Gastroesophageal sphincter (tissue), 4 donors: Measurements from ENCODE around the gene CCDC177. TPM values are rescaled to one million over a fixed set of nuclear protein-coding genes. Genes with fewer than 3 reads are reported as not detected.
A peak's percentile ranks its signal among the peaks of the same experiment; 100 is the strongest.

Experiments used
- ATAC-seq: fragments of 150-250 bp; one replicate; pipeline ENCODE4 v1.9.1; 2016; ENCODE audit warnings: mild to moderate bottlenecking, moderate library complexity
- H3K27ac ChIP-seq, 4 donors: fragments of 200-600 bp; sonication (generic) in 3 of 4; 1 replicate in 3 of 4; 2 replicates in 1 of 4; pipeline ENCODE4 v1.5.1; 2016 to 2019
- H3K27me3 ChIP-seq: fragments of 200-600 bp; sonication (generic); one replicate; pipeline ENCODE4 v1.5.1; 2019
- H3K36me3 ChIP-seq, 2 donors: fragments of 200-600 bp; sonication (generic); one replicate each; pipeline ENCODE4 v1.5.1; 2019; ENCODE audit warnings: control low read depth in 1 of 2
- H3K4me1 ChIP-seq, 3 donors: fragments of 200-600 bp; sonication (generic); 1 replicate in 2 of 3; 2 replicates in 1 of 3; pipeline ENCODE4 v1.5.1; 2016 to 2019; ENCODE audit warnings: control low read depth in 2 of 3
- H3K4me3 ChIP-seq, 2 donors: fragments of 200-600 bp; sonication (generic); one replicate each; pipeline ENCODE4 v1.5.1; 2019; ENCODE audit warnings: mild to moderate bottlenecking in 1 of 2, moderate library complexity in 1 of 2
- H3K9me3 ChIP-seq, 3 donors: fragments of 200-600 bp; sonication (generic); one replicate each; pipeline ENCODE4 v1.5.1; 2017 to 2019; ENCODE audit warnings: control low read depth in 2 of 3
- CTCF ChIP-seq, 4 experiments: fragments of 200-600 bp in 2 of 4; fragments of 450-650 bp in 2 of 4; sonication (generic) in 1 of 4; IDR thresholded peaks; one replicate each; pipeline ENCODE4 v1.5.1; 2017 to 2019; ENCODE audit warnings: antibody characterized with exemption in 4 of 4, mild to moderate bottlenecking in 2 of 4, moderate library complexity in 2 of 4
- EP300 ChIP-seq: sonication (generic); formaldehyde crosslinking; IDR thresholded peaks from one replicate; pipeline ENCODE4 v1.6.1; 2017; ENCODE audit warnings: antibody characterized with exemption, mild to moderate bottlenecking
- POLR2A ChIP-seq, 2 donors: fragments of 450-650 bp; IDR thresholded peaks; one replicate each; pipeline ENCODE4 v1.6.1; 2017; ENCODE audit warnings: antibody characterized with exemption in 2 of 2, mild to moderate bottlenecking in 2 of 2, moderate library complexity in 1 of 2
- POLR2AphosphoS5 ChIP-seq: sonication (generic); formaldehyde crosslinking; IDR thresholded peaks from one replicate; pipeline ENCODE4 v1.6.1; 2017; ENCODE audit warnings: antibody characterized with exemption
- WGBS, 2 donors: methylation state at CpG; one replicate each; pipeline ENCODE4 v1.1.5; 2018; ENCODE audit warnings: low coverage in 1 of 2; 5-methylcytosine and 5-hydroxymethylcytosine counted together
- total RNA-seq, 4 donors: library from RNA; depleted of rRNA; stranded (reverse); fragments of >200 nt; gene quantifications; one replicate each; pipeline ENCODE4 v1.1.0, GENCODE V29; 2016

The CCDC177 gene
- not detected for total RNA-seq

- Histone ChIP-seq H3K4me3 (peak within 1 kb of the TSS in 1 of 2 donors; percentile 54), H3K4me1 (peaks cover 0 to 41% (median 26%) of the 10 kb centered on the region in 3 donors), H3K27ac (no peak within 1 kb of the TSS), H3K27me3 (peaks cover 82% of the 10 kb centered on the region), H3K9me3 (no peaks in the 10 kb centered on the region), H3K36me3 (no peaks in the 10 kb centered on the region)
- peak in 3 of 4 experiments; percentile 48 to 79 (median 61) for TF ChIP-seq CTCF (IDR thresholded peaks at IDR 0.05)
- no peak for TF ChIP-seq POLR2A (IDR thresholded peaks at IDR 0.05)
- TF ChIP-seq POLR2AphosphoS5, result no peak
- 0 to 1% methylated on average over 8 to 12 of the region's 52 CpGs for WGBS, 2 donors
- peak; percentile 27 for ATAC-seq
Measured at GRCh38 chr14:69574263-69574953, at the start of gene CCDC177. Gene CCDC177 (minus strand): TSS chr14:69574871. CDS start chr14:69573622, 1,249 bp downstream.

DNA sequence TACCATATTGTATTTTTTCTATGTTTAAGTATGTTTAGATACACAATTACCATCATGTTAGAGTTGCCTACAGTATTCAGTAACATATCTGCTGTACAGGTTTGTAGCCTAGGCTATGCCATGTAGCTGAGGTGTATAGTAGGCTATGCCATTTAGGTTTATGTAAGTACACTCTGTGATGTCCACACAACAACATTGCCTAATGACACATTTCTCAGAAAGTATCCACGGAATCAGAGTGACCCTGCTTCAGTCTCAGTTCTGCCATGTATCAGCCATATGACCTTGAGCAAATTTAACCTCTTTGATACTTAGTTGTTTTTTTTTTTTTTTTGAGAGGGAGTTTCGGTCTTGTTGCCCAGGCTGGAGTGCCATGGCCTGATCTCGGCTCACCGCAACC, 49.5 kb upstream of the CCDC177 start:
- Histone ChIP-seq H3K4me1 (peaks cover 12 to 97% (median 41%) of the 10 kb centered on the region in 3 donors), H3K9me3 (no peaks in the 10 kb centered on the region), H3K36me3 (no peaks in the 10 kb centered on the region), H3K27ac (no peak overlapping the region), H3K4me3 (no peak overlapping the region), H3K27me3 (no peaks in the 10 kb centered on the region)
- WGBS, 2 donors, result 89 to 90% methylated on average over 1 to 4 of the region's 4 CpGs
- no peak for TF ChIP-seq POLR2AphosphoS5
- no peak for TF ChIP-seq CTCF (IDR thresholded peaks at IDR 0.05)
- no peak for TF ChIP-seq POLR2A (IDR thresholded peaks at IDR 0.05)
- TF ChIP-seq EP300, result no peak
- no peak for ATAC-seq

DNA sequence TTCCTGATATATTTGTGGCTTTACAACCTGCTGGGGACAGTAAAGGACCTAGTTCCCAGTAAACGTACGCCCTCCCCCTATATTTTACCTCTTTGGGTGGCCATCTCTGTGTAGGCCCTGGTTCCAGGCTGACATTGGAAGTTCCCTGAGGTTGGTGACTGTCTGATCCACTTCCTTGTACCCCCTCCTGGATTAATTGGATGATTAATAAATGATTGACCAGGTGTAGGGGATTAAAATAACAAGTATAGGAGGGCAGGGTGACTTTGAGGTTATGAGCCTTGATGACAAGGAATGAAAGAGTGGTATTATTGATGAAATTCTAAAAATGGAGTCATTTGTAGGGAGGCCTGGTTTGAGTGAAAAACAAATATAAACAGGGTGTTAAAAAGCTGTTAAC, 46.3 kb upstream of the CCDC177 start:
- H3K27ac ChIP-seq, result peak overlapping the region in 3 of 4 donors; percentile 31 to 99 (median 99)
- H3K4me3 ChIP-seq, result no peak overlapping the region
- H3K27me3 ChIP-seq, result no peaks in the 10 kb centered on the region
- peaks cover 35 to 100% (median 60%) of the 10 kb centered on the region in 3 donors for H3K4me1 ChIP-seq
- no peak for ATAC-seq
- H3K9me3 ChIP-seq, result no peaks in the 10 kb centered on the region
- 73 to 93% methylated on average over 2 of the region's 2 CpGs for WGBS, 2 donors
- H3K36me3 ChIP-seq, result no peaks in the 10 kb centered on the region
- no peak for TF ChIP-seq POLR2AphosphoS5
- TF ChIP-seq POLR2A (IDR thresholded peaks at IDR 0.05), result no peak
- TF ChIP-seq EP300, result no peak
- no peak for TF ChIP-seq CTCF (IDR thresholded peaks at IDR 0.05)

GRCh38 chr14:69620211-69620611, 45.5 kb upstream of the CCDC177 start:
- 60 to 76% methylated on average over 5 of the region's 5 CpGs for WGBS, 2 donors
- Histone ChIP-seq H3K27me3 (no peaks in the 10 kb centered on the region), H3K9me3 (no peaks in the 10 kb centered on the region), H3K36me3 (no peaks in the 10 kb centered on the region), H3K4me1 (peaks cover 39 to 100% (median 61%) of the 10 kb centered on the region in 3 donors), H3K4me3 (no peak overlapping the region), H3K27ac (peak overlapping the region in 3 of 4 donors; percentile 31 to 99 (median 99))
- TF ChIP-seq CTCF (IDR thresholded peaks at IDR 0.05) (no peak), EP300 (no peak), POLR2A (IDR thresholded peaks at IDR 0.05) (no peak), POLR2AphosphoS5 (no peak)
- no peak for ATAC-seq

DNA sequence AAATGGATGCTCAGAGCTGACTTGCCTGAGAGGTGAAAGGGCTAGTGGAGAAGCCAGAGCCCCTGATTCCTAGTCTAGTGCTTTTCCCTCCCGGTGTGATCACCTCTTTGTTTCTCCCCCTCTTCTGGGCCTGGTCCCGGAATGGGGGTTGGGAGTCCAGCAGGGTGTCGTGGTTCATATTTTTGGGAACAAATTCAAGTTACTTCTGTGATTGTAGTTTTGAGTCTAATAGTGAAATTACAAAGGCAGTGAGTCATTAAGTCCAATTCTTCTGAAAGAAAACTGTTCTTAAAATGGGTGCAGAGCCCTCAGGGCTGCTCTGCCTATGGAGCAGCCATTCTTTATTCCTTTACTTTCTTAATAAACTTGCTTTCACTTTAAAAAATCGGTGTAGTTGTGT, 44.3 kb upstream of the CCDC177 start:
- H3K4me3 ChIP-seq, result no peak overlapping the region
- H3K27me3 ChIP-seq, result no peaks in the 10 kb centered on the region
- 25 to 34% methylated on average over 4 of the region's 4 CpGs for WGBS, 2 donors
- ATAC-seq, result no peak
- H3K36me3 ChIP-seq, result no peaks in the 10 kb centered on the region
- TF ChIP-seq POLR2AphosphoS5 (no peak), CTCF (IDR thresholded peaks at IDR 0.05) (no peak), POLR2A (IDR thresholded peaks at IDR 0.05) (no peak), EP300 (no peak)
- no peaks in the 10 kb centered on the region for H3K9me3 ChIP-seq
- H3K4me1 ChIP-seq, result peaks cover 42 to 100% (median 65%) of the 10 kb centered on the region in 3 donors
- peak overlapping the region in 3 of 4 donors; percentile 21 to 99 (median 99) for H3K27ac ChIP-seq
